Trophoblast cell (in vitro differentiated cells and primary cell): Measurements from ENCODE around the gene TRAPPC11.

Experiments
- DNase-seq, 2 donors: peaks; one replicate each; pipeline ENCODE4 v3.0.0-alpha.2; 2016
- H2AFZ ChIP-seq: 2 replicates; pipeline ENCODE4 v1.6.1; 2013; ENCODE audit warnings: low read length, moderate library complexity, mild to moderate bottlenecking; ENCODE audit not compliant: insufficient read depth, poor library complexity
- H2AK5ac ChIP-seq: 2 replicates; pipeline ENCODE4 v1.6.1; 2013; ENCODE audit warnings: mild to moderate bottlenecking, low read length
- H2BK120ac ChIP-seq: 2 replicates; pipeline ENCODE4 v1.6.1; 2013; ENCODE audit warnings: low read length, mild to moderate bottlenecking, moderate library complexity; ENCODE audit not compliant: insufficient read depth, poor library complexity
- H2BK12ac ChIP-seq: 2 replicates; pipeline ENCODE4 v1.6.1; 2013; ENCODE audit warnings: mild to moderate bottlenecking, low read length, moderate library complexity
- H2BK5ac ChIP-seq: 2 replicates; pipeline ENCODE4 v1.6.1; 2013; ENCODE audit warnings: low read length, low read depth, moderate library complexity, mild to moderate bottlenecking; ENCODE audit not compliant: poor library complexity
- H3K14ac ChIP-seq: 2 replicates; pipeline ENCODE4 v1.6.1; 2013; ENCODE audit warnings: mild to moderate bottlenecking, low read length
- H3K18ac ChIP-seq: 2 replicates; pipeline ENCODE4 v1.6.1; 2013; ENCODE audit warnings: mild to moderate bottlenecking, low read length
- H3K23ac ChIP-seq: 2 replicates; pipeline ENCODE4 v1.6.1; 2013; ENCODE audit warnings: low read length
- H3K27ac ChIP-seq: 2 replicates; pipeline ENCODE4 v1.5.1; 2013; ENCODE audit warnings: low read depth, mild to moderate bottlenecking, inconsistent platforms, low read length, moderate library complexity
- H3K27me3 ChIP-seq: 2 replicates; pipeline ENCODE4 v1.6.1; 2013; ENCODE audit warnings: inconsistent platforms, mild to moderate bottlenecking, low read length, moderate library complexity; ENCODE audit not compliant: insufficient read depth
- H3K36me3 ChIP-seq, 2 experiments: 1 replicate in 1 of 2; 2 replicates in 1 of 2; pipeline ENCODE4 v1.6.1; 2013; ENCODE audit warnings: low read length in 2 of 2, mild to moderate bottlenecking in 2 of 2, moderate library complexity in 1 of 2; ENCODE audit not compliant: insufficient read depth in 2 of 2, control insufficient read depth in 1 of 2
- H3K4ac ChIP-seq: 2 replicates; pipeline ENCODE4 v1.6.1; 2013; ENCODE audit warnings: low read depth, mild to moderate bottlenecking, low read length, moderate library complexity
- H3K4me1 ChIP-seq, 2 experiments: 1 replicate in 1 of 2; 2 replicates in 1 of 2; pipeline ENCODE4 v1.6.1; 2013; ENCODE audit warnings: low read length in 2 of 2, mild to moderate bottlenecking in 2 of 2, moderate library complexity in 1 of 2; ENCODE audit not compliant: insufficient read depth in 2 of 2, control insufficient read depth in 1 of 2
- H3K4me2 ChIP-seq: 2 replicates; pipeline ENCODE4 v1.6.1; 2013; ENCODE audit warnings: inconsistent platforms, mild to moderate bottlenecking, low read length, moderate library complexity
- H3K4me3 ChIP-seq: 2 replicates; pipeline ENCODE4 v1.5.1; 2013; ENCODE audit warnings: mild to moderate bottlenecking, low read depth, low read length, inconsistent platforms
- H3K79me1 ChIP-seq: one replicate; pipeline ENCODE4 v1.6.1; 2013; ENCODE audit warnings: low read length
- H3K79me2 ChIP-seq: 2 replicates; pipeline ENCODE4 v1.6.1; 2013; ENCODE audit warnings: low read length, mild to moderate bottlenecking; ENCODE audit not compliant: control insufficient read depth, insufficient read depth, poor library complexity
- H3K9ac ChIP-seq: 2 replicates; pipeline ENCODE4 v1.6.1; 2013; ENCODE audit warnings: mild to moderate bottlenecking, low read length
- H3K9me3 ChIP-seq: 2 replicates; pipeline ENCODE4 v1.6.1; 2013; ENCODE audit warnings: low read depth, mild to moderate bottlenecking, control low read depth, inconsistent platforms, low read length; ENCODE audit not compliant: insufficient read depth
- H4K12ac ChIP-seq: 2 replicates; pipeline ENCODE4 v1.6.1; 2013; ENCODE audit warnings: low read depth, mild to moderate bottlenecking, low read length, moderate library complexity
- H4K8ac ChIP-seq: 2 replicates; pipeline ENCODE4 v1.6.1; 2013; ENCODE audit warnings: low read depth, mild to moderate bottlenecking, low read length, moderate library complexity
- H4K91ac ChIP-seq: one replicate; pipeline ENCODE4 v1.6.1; 2013; ENCODE audit warnings: low read depth, mild to moderate bottlenecking, low read length, moderate library complexity
- WGBS: extraction: QIAGEN DNeasy Blood & Tissue Kit; methylation state at CpG from one replicate; pipeline ENCODE4 v1.1.7; 2013; ENCODE audit warnings: missing lambda C conversion rate; ENCODE audit not compliant: insufficient read length, insufficient coverage; ENCODE audit errors: extremely low coverage; 5-methylcytosine and 5-hydroxymethylcytosine counted together

Gene TRAPPC11

GRCh38 chr4:183657564-183657963 lies 1.5 kb upstream of the TRAPPC11 start:
- Histone ChIP-seq H4K12ac (no peak overlapping the region), H3K4me2 (peak overlapping the region; percentile 8), H2AK5ac (no peak overlapping the region), H3K27ac (no peak overlapping the region), H3K79me1 (peaks cover 7% of the 10 kb centered on the region), H3K14ac (no peak overlapping the region), H2AFZ (no peak overlapping the region), H3K9ac (no peak overlapping the region), H3K18ac (no peak overlapping the region), H3K4me1 (peaks cover 0 to 5% of the 10 kb centered on the region in 2 experiments), H4K8ac (no peak overlapping the region), H3K27me3 (no peaks in the 10 kb centered on the region), H4K91ac (no peak overlapping the region), H3K4ac (no peak overlapping the region), H3K4me3 (no peak overlapping the region), H2BK12ac (no peak overlapping the region), H2BK5ac (no peak overlapping the region), H3K79me2 (peaks cover 7% of the 10 kb centered on the region), H3K36me3 (peaks cover 2 to 3% of the 10 kb centered on the region in 2 experiments), H2BK120ac (no peak overlapping the region), H3K9me3 (no peaks in the 10 kb centered on the region), H3K23ac (no peak overlapping the region)
- WGBS: no CpG with 5 or more reads among the region's 3 CpGs
- no peak for DNase-seq

GRCh38 chr4:183658362-183659028 lies 598 bp upstream of the TRAPPC11 start:
- Histone ChIP-seq H3K4me1 (peaks cover 0 to 5% of the 10 kb centered on the region in 2 experiments), H3K4me3 (peak overlapping the region; percentile 93), H2BK120ac (peak overlapping the region; percentile 79), H3K4me2 (peak overlapping the region; percentile 86), H4K8ac (peak overlapping the region; percentile 84), H3K18ac (peak overlapping the region; percentile 57), H3K9ac (peak overlapping the region; percentile 91), H4K12ac (peak overlapping the region; percentile 70), H2BK12ac (no peak overlapping the region), H2BK5ac (peak overlapping the region; percentile 58), H3K27me3 (no peaks in the 10 kb centered on the region), H3K14ac (peak overlapping the region; percentile 89), H3K36me3 (peaks cover 0 to 3% of the 10 kb centered on the region in 2 experiments), H3K27ac (no peak overlapping the region), H2AFZ (peak overlapping the region; percentile 98), H3K79me2 (peaks cover 7% of the 10 kb centered on the region), H3K9me3 (no peaks in the 10 kb centered on the region), H3K23ac (no peak overlapping the region), H2AK5ac (no peak overlapping the region), H3K4ac (peak overlapping the region; percentile 61), H4K91ac (peak overlapping the region; percentile 84), H3K79me1 (peaks cover 7% of the 10 kb centered on the region)
- whole genome bisulfite sequencing: no CpG with 5 or more reads among the region's 39 CpGs
- no peak for DNase-seq

GRCh38 chr4:183659872-183660242 lies 764 bp downstream of the TRAPPC11 start:
- H3K9me3 ChIP-seq: no peaks in the 10 kb centered on the region
- H2AFZ ChIP-seq: no peak overlapping the region
- H3K18ac ChIP-seq: no peak overlapping the region
- H2AK5ac ChIP-seq: no peak overlapping the region
- DNase-seq: no peak
- H4K91ac ChIP-seq: no peak overlapping the region
- no peaks in the 10 kb centered on the region for H3K27me3 ChIP-seq
- H3K14ac ChIP-seq: no peak overlapping the region
- no peak overlapping the region for H2BK120ac ChIP-seq
- peaks cover 7% of the 10 kb centered on the region for H3K79me1 ChIP-seq
- peaks cover under 1 to 5% of the 10 kb centered on the region in 2 experiments for H3K36me3 ChIP-seq
- H2BK12ac ChIP-seq: no peak overlapping the region
- H3K4me1 ChIP-seq: peaks cover 0 to 5% of the 10 kb centered on the region in 2 experiments
- H3K23ac ChIP-seq: no peak overlapping the region
- no peak overlapping the region for H3K27ac ChIP-seq
- no peak overlapping the region for H3K4me3 ChIP-seq
- peak overlapping the region; percentile 72 for H3K4me2 ChIP-seq
- peak overlapping the region; percentile 29 for H4K8ac ChIP-seq
- peaks cover 7% of the 10 kb centered on the region for H3K79me2 ChIP-seq
- peak overlapping the region; percentile 24 for H3K4ac ChIP-seq
- H3K9ac ChIP-seq: no peak overlapping the region
- H2BK5ac ChIP-seq: no peak overlapping the region
- no CpG with 5 or more reads among the region's 10 CpGs for WGBS
- H4K12ac ChIP-seq: no peak overlapping the region

- Histone ChIP-seq H2AFZ (no peak overlapping the region), H3K4me2 (no peak overlapping the region), H4K8ac (no peak overlapping the region), H3K79me1 (no peaks in the 10 kb centered on the region), H3K9ac (no peak overlapping the region), H3K18ac (no peak overlapping the region), H2BK5ac (no peak overlapping the region), H3K9me3 (no peaks in the 10 kb centered on the region), H3K27me3 (no peaks in the 10 kb centered on the region), H3K23ac (no peak overlapping the region), H3K36me3 (peaks cover 13 to 20% of the 10 kb centered on the region in 2 experiments), H3K79me2 (no peaks in the 10 kb centered on the region), H3K27ac (no peak overlapping the region), H2AK5ac (no peak overlapping the region), H3K14ac (no peak overlapping the region), H3K4me1 (no peaks in the 10 kb centered on the region), H4K12ac (no peak overlapping the region), H2BK120ac (no peak overlapping the region), H3K4me3 (no peak overlapping the region), H4K91ac (no peak overlapping the region), H3K4ac (no peak overlapping the region), H2BK12ac (no peak overlapping the region)
- DNase-seq: no peak
- WGBS: no CpG with 5 or more reads among the region's 1 CpG
Observed at GRCh38 chr4:183666088-183666487, 7.0 kb downstream of the TRAPPC11 start.
